ENCODE measurements around the gene TENM4. TPM values are rescaled to one million over a fixed set of nuclear protein-coding genes. Genes with fewer than 3 reads are reported as not detected.

TENM4 gene
- total and polyA plus RNA-seq, 2 of the 8 experiments (the other 6 are each of a cell fraction or from before 2014, with no cell fraction given), result 3.5 to 7.2 TPM

- Histone ChIP-seq H3K4me1 (replicated peaks in 1 of 4; ENCODE audit: control insufficient read depth in 3 of 4, insufficient read depth in 4 of 4, low read length in 3 of 4) (peaks cover 5 to 21% (median 9%) of the 10 kb centered on the region in 4 experiments; a peak in 6 of 7 replicates), H3K23me2 (ENCODE audit: low read depth, low read length) (no peaks in the 10 kb centered on the region), H3K23ac (ENCODE audit: insufficient read length) (no peak overlapping the region), H3K14ac (ENCODE audit: insufficient read length) (no peak overlapping the region), H3K79me2 (ENCODE audit: control insufficient read depth in 1 of 2, insufficient read depth in 2 of 2, low read length in 2 of 2) (no peaks in the 10 kb centered on the region), H4K91ac (replicated peaks; ENCODE audit: insufficient read length, low read length) (no peak overlapping the region), H4K20me1 (replicated peaks in 1 of 2; ENCODE audit: control insufficient read depth in 1 of 2, insufficient read depth in 2 of 2, low read length in 2 of 2) (no peaks in the 10 kb centered on the region), H2BK12ac (ENCODE audit: low read depth, low read length) (no peak overlapping the region), H3K4ac (replicated peaks; ENCODE audit: insufficient read length, low read depth, low read length) (no peak overlapping the region), H4K5ac (ENCODE audit: insufficient read length, low read depth, low read length) (no peak overlapping the region), H3K18ac (ENCODE audit: extremely low read depth, low read length) (no peak overlapping the region), H2BK120ac (replicated peaks; ENCODE audit: low read depth, low read length) (no peak overlapping the region), H3K9me3 (ENCODE audit: insufficient read depth in 2 of 2, low read depth in 1 of 2, low read length in 1 of 2) (no peaks in the 10 kb centered on the region), H2BK20ac (ENCODE audit: low read length) (no peak overlapping the region), H3K27me3 (replicated peaks in 1 of 4; ENCODE audit: control insufficient read depth in 3 of 4, extremely low read depth in 1 of 4, insufficient read depth in 3 of 4, low read length in 3 of 4) (0 out of 7 replicates have a peak, but pooled peaks cover 0 to 2% (median 0%) of the 10 kb centered on the region in 4 experiments), H3K56ac (replicated peaks; ENCODE audit: insufficient read length, low read depth, low read length) (no peak overlapping the region), H2AFZ (ENCODE audit: low read length) (no peak overlapping the region), H2AK5ac (ENCODE audit: low read depth, low read length) (no peak overlapping the region), H4K8ac (ENCODE audit: extremely low read depth, insufficient read depth, low read length) (no peak overlapping the region), H2BK15ac (ENCODE audit: low read length) (no peak overlapping the region), H3K4me3 (ENCODE audit: extremely low read depth in 1 of 4, insufficient read depth in 2 of 4, low read depth in 3 of 4, low read length in 4 of 4) (no peak overlapping the region), H3K36me3 (ENCODE audit: control insufficient read depth in 2 of 4, insufficient read depth in 4 of 4, low read length in 3 of 4) (no peaks in the 10 kb centered on the region), H3K79me1 (ENCODE audit: low read depth, low read length) (no peaks in the 10 kb centered on the region), H2BK5ac (ENCODE audit: low read depth, low read length) (no peak overlapping the region), H3K9ac (replicated peaks in 1 of 4; ENCODE audit: extremely low read depth in 1 of 4, low read depth in 3 of 4, low read length in 3 of 4) (no peak overlapping the region), H3K27ac (ENCODE audit: low read depth, low read length) (no peak overlapping the region), H3K4me2 (ENCODE audit: insufficient read depth in 1 of 2, low read depth in 2 of 2, low read length in 2 of 2) (no peak overlapping the region)
- ChIA-PET POLR2A (ENCODE audit: partially characterized antibody) (no interaction called here), CTCF (ENCODE audit: partially characterized antibody) (interaction anchor here (1.0 to 9.7 kb wide), 5 partner anchors 9 to 163 kb away, joined by 3 to 100 read pairs (median 6); no protein-coding TSS in a partner anchor)
- 83% methylated on average over 4 of the region's 4 CpGs; no CpG with 5 or more reads in 1 of the 2 experiments for WGBS, 2 experiments (ENCODE audit: extremely low coverage in 1 of 2, insufficient coverage in 1 of 2, insufficient read length in 1 of 2, insufficient replicate concordance in 2 of 2, low coverage in 1 of 2, low lambda C conversion rate in 2 of 2, missing lambda C conversion rate in 1 of 2)
- TF ChIP-seq SP2 (IDR thresholded peaks at IDR 0.05; ENCODE audit: low read length) (no peak), NRF1 (IDR thresholded peaks at IDR 0.05; ENCODE audit: low read depth, low read length) (no peak), SP1 (IDR thresholded peaks at IDR 0.05; ENCODE audit: low read depth, low read length) (no peak), FOSL1 (IDR thresholded peaks at IDR 0.05; ENCODE audit: insufficient read depth, low read depth, low read length) (no peak), HDAC2 (IDR thresholded peaks at IDR 0.05; ENCODE audit: borderline replicate concordance in 1 of 2, low read depth in 2 of 2, low read length in 2 of 2) (no peak)
- no peak for FAIRE-seq
- DNase-seq (ENCODE audit: low read depth in 1 of 2, low spot score in 2 of 2), result no peak
Observed at GRCh38 chr11:78808923-78809322, 631.9 kb downstream of the TENM4 start.
